GM18498 (cell line): ENCODE results near the gene TES.
A peak's percentile ranks its signal among the peaks of the same experiment; 100 is the strongest.
"Not testable (repeated sequence)": the region's sequence is repeated elsewhere in the genome, so short reads cannot be mapped to it uniquely, and the experiment has no call there.

Experiments
- ATAC-seq: cut with Tn5 transposase; IDR thresholded peaks from one replicate; pipeline ENCODE4 v1.9.1; 2021; ENCODE audit warnings: mild to moderate bottlenecking, moderate library complexity; ENCODE audit not compliant: unreplicated experiment

The TES gene, protein sequence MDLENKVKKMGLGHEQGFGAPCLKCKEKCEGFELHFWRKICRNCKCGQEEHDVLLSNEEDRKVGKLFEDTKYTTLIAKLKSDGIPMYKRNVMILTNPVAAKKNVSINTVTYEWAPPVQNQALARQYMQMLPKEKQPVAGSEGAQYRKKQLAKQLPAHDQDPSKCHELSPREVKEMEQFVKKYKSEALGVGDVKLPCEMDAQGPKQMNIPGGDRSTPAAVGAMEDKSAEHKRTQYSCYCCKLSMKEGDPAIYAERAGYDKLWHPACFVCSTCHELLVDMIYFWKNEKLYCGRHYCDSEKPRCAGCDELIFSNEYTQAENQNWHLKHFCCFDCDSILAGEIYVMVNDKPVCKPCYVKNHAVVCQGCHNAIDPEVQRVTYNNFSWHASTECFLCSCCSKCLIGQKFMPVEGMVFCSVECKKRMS

DNA sequence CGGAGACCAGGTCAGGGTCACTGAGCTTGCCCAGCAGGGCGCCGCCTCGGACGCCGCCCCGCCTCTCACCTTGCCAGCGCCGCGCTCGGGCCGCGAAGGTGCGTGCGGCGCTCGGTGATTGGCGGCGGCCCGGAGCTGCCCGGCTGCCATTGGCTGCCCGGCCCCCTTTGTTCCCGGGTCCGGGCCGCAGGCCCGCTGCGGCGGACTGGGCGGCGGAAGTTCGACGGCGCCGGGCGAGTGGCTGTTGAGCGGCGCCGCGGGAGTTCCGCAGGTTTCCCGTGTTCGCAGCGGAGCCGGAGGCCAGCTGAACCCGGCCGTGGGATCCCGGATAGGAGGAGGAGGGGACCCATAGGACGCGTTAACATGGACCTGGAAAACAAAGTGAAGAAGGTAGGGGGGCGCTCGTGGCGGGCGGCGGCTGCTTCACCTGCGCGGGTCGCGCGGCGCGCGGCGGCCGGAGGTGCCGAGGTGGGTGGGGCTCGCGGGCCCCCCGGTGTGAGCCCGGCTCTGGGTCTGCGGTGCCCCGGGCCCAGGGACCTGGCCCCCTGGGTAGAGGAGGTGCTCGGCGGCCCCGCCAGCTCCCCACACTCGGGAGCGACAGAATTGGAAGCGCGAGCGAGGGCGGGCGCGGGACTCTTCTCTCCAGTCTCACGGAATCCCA is at the start of gene TES:
Gene TES (plus strand): TSS at position 195 of the 661 bp plus-strand sequence. CDS start 169 bp downstream, at position 364.
- ATAC-seq = peak; percentile 90

DNA sequence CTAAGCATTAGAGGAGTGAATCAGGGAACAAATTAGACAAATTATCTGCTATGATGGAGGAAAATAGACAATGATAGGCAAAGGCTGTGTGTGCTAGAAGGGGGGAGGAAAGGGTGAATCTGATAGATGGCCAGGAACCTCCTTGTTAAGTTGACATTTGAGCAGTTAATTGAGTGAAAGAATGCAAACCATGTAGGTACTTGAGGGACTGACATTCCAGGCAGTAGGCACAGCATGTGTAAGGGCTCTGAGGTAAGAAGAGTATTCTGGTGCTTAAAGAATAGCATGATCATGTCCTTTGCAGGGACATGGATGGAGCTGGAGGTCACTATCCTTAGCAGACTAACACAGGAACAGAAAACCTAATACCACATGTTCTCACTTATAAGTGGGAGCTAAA is 48.6 kb upstream of the TES start:
- no peak for ATAC-seq

DNA sequence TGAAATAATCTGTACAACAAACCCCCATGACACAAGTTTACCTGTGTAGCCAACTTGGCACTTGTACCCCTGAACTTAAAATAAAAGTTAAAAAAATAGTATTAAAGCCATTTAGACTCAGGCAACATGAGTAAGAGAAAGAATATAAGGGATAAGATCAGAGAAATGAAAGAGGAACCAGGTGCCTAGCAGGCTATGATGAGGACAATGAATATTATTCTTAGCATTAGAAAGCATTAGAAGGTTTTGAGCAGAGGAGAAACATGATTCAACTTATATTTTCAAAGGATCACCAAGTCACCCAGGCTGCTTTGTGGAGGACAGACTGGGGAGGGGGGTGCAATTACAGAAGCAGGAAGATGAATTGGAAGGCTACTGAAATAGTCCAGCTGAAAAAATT is 48.1 kb upstream of the TES start:
- peak; percentile 43 for ATAC-seq

GRCh38 chr7:116162992-116163391 is 47.3 kb upstream of the TES start:
- ATAC-seq = no peak

DNA sequence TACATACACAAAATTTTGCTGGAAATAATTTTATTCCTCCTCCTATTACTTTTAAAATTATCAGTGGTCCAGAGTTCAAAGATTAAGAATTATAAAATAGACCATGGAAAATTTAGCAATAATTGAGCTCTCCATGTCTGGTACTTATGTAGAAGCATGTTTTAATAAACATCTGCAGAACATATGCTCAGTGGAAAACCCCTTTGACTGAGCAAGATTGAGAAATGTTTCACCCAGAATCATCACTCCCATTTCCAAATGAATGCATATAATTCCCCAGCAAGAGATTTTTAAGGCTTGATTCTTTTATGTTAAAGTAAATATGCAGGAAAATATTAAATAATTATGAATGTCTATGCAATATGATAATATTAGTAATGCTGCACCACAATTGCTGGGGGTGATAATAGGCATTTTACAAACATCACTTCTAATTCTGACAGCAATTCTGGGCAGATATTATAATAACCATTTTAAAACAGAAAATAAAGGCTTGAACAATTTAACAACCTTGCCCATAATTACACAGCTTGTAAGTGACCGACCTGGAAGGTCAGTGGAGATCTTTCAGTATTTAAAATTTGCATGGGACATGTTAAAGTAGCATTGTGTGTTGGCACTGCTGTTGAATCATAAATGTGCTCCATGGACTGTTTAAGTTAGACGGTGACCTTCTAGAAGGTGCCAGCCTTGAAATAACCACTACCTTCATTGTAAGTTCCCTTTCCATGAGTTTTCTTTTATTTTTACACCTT is 45.6 kb upstream of the TES start:
- ATAC-seq = no peak

DNA sequence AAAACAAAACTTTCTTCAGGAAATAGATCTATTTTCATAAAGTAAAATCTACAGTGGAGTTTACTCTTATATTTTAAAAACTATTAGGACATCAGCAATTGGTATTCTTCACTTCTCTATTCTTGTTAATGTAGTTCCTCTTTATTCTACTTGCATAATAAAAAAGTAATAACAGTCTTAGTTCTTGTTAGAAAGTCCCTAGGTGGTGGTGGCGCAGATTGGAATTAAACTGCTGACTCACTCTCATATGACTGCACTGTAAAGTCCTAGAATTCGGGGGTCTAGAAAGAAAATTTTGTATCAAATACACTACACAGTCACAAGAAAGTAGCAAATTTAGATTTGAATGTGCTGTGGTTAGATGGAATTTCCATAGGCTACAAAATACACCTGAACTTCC is 44.6 kb upstream of the TES start:
- ATAC-seq = peak; percentile 70

GRCh38 chr7:116166156-116166555 is 44.2 kb upstream of the TES start:
- ATAC-seq = no peak

DNA sequence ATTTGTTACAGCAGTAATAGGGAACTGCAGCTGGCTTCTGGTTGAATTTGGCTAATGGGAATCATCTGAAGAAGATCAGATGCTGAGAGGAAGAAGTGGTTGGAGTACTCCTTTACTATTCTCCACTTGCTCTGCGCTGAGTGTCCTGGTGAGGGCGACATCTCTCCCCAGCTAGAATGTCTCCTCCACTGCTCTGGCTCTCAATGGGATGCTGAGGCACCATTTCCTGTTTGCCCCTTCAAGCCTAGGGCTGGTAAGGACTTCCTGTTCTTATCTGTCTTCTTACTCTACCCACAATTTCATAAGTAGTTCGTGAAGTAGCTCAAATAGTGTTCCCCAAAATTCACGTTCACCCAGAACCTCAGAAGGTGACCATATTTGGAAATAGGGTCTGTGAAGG is 43.2 kb upstream of the TES start:
- ATAC-seq = no peak

DNA sequence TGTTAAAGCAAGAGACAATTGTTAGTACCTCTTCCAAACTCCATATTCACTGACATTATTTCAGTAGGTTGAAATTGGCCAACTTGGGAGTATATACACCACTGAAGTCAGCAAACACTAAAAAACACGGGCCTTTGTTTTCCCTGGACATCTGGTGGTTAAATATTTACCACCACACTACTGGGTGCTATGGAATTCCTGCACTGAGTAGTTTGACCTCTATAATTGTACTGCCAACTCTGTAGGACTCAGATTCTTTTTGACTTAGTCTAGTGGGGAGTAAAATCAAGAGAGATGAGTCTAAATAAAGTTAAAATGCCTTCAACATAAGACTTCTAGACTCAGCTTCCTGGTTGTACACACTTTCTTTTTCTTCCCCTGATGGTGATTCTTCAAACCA is 41.3 kb upstream of the TES start:
- no peak for ATAC-seq

DNA sequence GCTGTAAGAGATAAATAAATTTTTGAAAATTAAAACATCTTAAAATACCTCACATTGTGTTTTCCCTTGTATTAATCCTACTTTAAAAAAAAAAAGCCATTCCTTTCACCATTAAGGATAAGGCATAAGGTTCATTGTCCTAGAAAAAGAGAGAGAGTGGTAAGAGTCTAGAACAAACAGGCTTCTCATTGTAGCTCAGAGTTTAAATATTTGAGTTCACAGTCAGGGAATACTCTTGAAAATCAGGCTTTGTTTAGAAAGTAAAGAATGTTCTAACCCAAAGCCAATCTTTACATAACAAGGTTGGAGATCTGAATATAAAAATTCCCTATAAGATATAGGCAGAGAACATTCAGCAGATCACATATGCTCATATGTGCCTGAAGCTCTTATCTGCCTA is 40.2 kb upstream of the TES start:
- no peak for ATAC-seq

DNA sequence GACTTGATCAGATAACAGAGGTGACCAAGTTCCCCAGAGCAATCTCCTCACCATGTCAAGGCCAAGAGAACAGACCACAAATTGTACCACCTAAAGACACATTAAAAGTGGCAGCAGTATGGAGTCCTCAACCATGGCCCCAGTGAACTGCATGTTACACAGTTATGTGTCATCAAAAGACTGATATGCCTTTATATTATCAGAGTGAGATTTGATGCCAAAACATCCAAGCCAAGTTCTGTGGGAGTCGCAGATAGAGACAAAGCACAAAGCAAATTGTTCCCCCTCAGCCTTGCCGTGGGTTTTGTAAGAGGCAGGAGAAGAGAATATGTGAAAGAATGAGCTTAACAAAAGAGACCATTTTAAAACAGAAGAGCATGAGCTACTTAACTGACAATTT is 39.2 kb upstream of the TES start:
- ATAC-seq = no peak

- no peak for ATAC-seq
Observed at GRCh38 chr7:116172353-116172752, 38.0 kb upstream of the TES start.

- ATAC-seq = peak; percentile 56
Observed at GRCh38 chr7:116173051-116174028, 37.0 kb upstream of the TES start.

DNA sequence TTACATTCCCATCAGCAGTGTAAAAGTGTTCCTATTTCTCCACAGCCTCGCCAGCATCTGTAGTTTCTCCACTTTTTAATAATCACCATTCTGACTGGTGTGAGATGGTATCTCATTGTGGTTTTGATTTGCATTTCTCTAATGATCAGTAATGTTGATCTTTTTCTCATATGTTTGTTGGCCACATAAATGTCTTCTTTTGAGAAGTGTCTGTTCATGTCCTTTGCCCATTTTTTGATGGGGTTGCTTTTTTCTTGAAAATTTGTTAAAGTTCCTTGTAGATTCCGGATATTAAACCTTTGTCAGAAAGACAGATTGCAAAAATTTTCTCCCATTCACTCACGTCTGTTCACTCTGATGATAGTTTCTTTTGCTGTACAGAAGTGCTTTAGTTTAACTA is 35.2 kb upstream of the TES start:
- not testable (repeated sequence) for ATAC-seq

DNA sequence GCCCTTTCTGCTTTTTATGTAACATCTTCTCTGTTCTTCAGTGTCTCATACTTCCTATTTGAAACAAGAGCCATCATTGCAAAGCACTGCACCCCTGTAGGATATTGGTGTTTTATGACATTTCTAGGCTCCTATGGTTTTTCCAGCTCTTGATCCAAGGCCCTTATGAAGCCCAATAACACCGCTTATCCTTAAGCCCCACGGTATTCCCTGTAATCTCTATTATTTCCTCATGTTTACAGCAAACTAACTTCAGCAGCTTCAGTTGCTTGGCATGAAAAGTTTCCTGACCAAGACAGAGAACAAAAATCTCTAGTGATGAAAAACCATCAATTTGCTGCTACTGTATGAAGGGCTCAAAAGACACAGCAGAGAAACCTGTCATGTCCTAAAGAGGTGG is 34.1 kb upstream of the TES start:
- no peak for ATAC-seq

DNA sequence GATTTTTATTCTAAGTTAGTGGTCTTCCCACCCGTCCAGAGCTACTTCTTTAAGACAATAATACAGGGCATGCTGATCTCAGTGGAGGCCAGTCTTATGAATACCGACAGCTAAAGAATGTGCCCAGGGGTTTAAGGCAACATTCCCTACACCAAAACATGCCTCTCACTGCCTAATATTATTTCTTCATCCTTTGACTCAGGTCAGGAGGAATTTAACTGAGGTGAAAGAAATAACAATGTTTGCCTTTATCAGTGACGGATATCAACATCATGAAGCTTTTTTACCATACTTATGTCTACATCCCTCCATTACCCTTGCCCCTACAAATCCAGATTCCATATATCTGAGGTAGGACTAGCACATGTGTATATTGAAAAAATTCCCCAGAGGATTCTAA is 33.3 kb upstream of the TES start:
- ATAC-seq = no peak

GRCh38 chr7:116180302-116180701 is 30.0 kb upstream of the TES start:
- peak; percentile 89 for ATAC-seq

DNA sequence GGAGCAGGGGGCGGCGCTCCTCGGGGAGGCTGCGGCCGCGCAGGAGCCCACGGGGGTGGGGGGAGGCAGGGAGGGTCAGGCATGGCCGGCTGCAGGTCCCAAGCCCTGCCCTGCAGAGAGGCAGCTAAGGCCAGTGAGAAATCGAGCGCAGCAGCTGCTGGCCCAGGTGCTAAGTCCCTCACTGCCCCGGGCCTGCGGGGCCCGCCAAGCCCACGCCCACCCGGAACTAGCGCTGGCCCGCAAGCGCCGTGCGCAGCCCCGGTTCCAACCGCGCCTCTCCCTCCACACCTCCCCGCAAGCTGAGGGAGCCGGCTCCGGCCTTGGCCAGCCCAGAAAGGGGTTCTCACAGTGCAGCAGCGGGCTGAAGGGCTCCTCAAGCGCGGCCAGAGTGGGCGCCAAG is 28.3 kb upstream of the TES start:
- no peak for ATAC-seq

GRCh38 chr7:116185450-116185849 is 24.9 kb upstream of the TES start:
- ATAC-seq = no peak

DNA sequence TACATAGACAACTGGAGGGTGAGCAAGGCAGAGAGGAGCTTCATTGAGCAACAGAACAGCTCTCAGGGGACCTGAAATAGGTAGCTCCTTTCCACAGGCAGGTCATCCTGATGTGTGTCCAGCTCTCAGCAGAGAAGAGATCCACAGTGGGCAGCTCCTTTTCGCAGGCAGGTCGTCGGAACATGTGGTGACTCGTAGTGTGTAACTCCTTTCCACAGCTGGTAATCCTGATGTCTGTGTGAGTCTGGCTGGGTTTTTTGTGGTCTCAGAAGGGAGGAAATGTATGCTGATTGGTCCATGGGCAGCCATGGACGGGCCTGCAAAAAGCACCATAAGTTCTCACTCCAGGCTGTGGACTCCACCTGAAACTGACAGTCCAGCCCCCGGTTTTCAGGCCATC is 24.4 kb upstream of the TES start:
- no peak for ATAC-seq

DNA sequence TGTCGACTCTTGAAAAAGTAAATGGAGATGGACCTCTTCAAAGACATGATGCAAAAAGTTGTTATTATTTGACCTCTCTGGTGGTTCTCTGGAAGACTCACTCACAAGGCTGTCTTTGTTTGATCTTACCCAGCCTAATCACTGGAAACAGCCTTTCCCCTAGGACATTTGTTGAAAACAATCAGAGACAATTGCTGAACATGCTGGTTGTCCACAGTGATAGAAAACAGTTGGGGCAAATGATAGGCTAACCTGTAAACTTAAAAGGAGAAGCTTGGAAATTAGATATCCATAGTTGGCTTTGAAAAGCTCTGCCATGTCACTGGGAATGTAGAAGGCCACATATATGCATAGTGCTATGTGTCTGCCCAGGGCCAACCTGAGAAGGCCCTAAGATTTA is 22.9 kb upstream of the TES start:
- ATAC-seq = no peak
